ENCODE results near the gene ENOX2. TPM values are rescaled to one million over a fixed set of nuclear protein-coding genes. Genes with fewer than 3 reads are reported as not detected.

The ENOX2 gene
- polyA plus RNA-seq, 1 donor from 2014 or later, result 48.7 TPM

GRCh38 chrX:130789793-130790192 is 113.2 kb downstream of the ENOX2 start:
- Histone ChIP-seq H2AFZ (ENCODE audit: low read depth, low read length) (no peak overlapping the region), H4K20me1 (ENCODE audit: insufficient read depth) (no peaks in the 10 kb centered on the region), H3F3A (ENCODE audit: insufficient read depth, low read length, poor library complexity, severe bottlenecking) (no peaks in the 10 kb centered on the region), H3K4me2 (ENCODE audit: low read length) (no peak overlapping the region), H3K27ac (ENCODE audit: low read length) (no peak overlapping the region), H3K9ac (ENCODE audit: low read length) (no peak overlapping the region), H3K79me2 (replicated peaks; ENCODE audit: insufficient read depth, low read length) (no peaks in the 10 kb centered on the region), H3K9me3 (ENCODE audit: low read length) (no peaks in the 10 kb centered on the region), H3K4me3 (ENCODE audit: low read length) (no peak overlapping the region), H3K27me3 (ENCODE audit: insufficient read depth, low read depth, low read length) (no peaks in the 10 kb centered on the region), H3K36me3 (ENCODE audit: insufficient read depth, low read length) (no peaks in the 10 kb centered on the region), H3K9me2 (ENCODE audit: insufficient read depth, low read length) (no peaks in the 10 kb centered on the region)
- TF ChIP-seq CTCF (IDR thresholded peaks at IDR 0.05; ENCODE audit: poor library complexity, severe bottlenecking) (no peak), POLR2AphosphoS5 (IDR thresholded peaks at IDR 0.05) (no peak), SMC3 (conservative IDR thresholded peaks at IDR 0.05; ENCODE audit: poor library complexity) (no peak), MXI1 (conservative IDR thresholded peaks at IDR 0.05; ENCODE audit: poor library complexity, severe bottlenecking) (no peak), REST (IDR thresholded peaks at IDR 0.05; ENCODE audit: borderline replicate concordance) (no peak)

- Histone ChIP-seq H3K4me3 (ENCODE audit: low read length) (no peak overlapping the region), H3K9me3 (ENCODE audit: low read length) (no peaks in the 10 kb centered on the region), H3K27ac (ENCODE audit: low read length) (no peak overlapping the region), H4K20me1 (ENCODE audit: insufficient read depth) (no peaks in the 10 kb centered on the region), H3K9me2 (ENCODE audit: insufficient read depth, low read length) (no peaks in the 10 kb centered on the region), H3K79me2 (replicated peaks; ENCODE audit: insufficient read depth, low read length) (no peaks in the 10 kb centered on the region), H3F3A (ENCODE audit: insufficient read depth, low read length, poor library complexity, severe bottlenecking) (no peaks in the 10 kb centered on the region), H2AFZ (ENCODE audit: low read depth, low read length) (no peak overlapping the region), H3K27me3 (ENCODE audit: insufficient read depth, low read depth, low read length) (no peaks in the 10 kb centered on the region), H3K4me2 (ENCODE audit: low read length) (no peak overlapping the region), H3K9ac (ENCODE audit: low read length) (no peak overlapping the region), H3K36me3 (ENCODE audit: insufficient read depth, low read length) (no peaks in the 10 kb centered on the region)
- TF ChIP-seq MXI1 (conservative IDR thresholded peaks at IDR 0.05; ENCODE audit: poor library complexity, severe bottlenecking), result no peak
Observed at GRCh38 chrX:130788786-130789581, 114.0 kb downstream of the ENOX2 start.

- Histone ChIP-seq H3K4me3 (ENCODE audit: low read length) (no peak overlapping the region), H4K20me1 (ENCODE audit: insufficient read depth) (no peaks in the 10 kb centered on the region), H3K9ac (ENCODE audit: low read length) (no peak overlapping the region), H3K36me3 (ENCODE audit: insufficient read depth, low read length) (no peaks in the 10 kb centered on the region), H3F3A (ENCODE audit: insufficient read depth, low read length, poor library complexity, severe bottlenecking) (no peaks in the 10 kb centered on the region), H3K9me2 (ENCODE audit: insufficient read depth, low read length) (no peaks in the 10 kb centered on the region), H3K27me3 (ENCODE audit: insufficient read depth, low read depth, low read length) (no peaks in the 10 kb centered on the region), H2AFZ (ENCODE audit: low read depth, low read length) (no peak overlapping the region), H3K27ac (ENCODE audit: low read length) (no peak overlapping the region), H3K79me2 (replicated peaks; ENCODE audit: insufficient read depth, low read length) (no peaks in the 10 kb centered on the region), H3K9me3 (ENCODE audit: low read length) (no peaks in the 10 kb centered on the region), H3K4me2 (ENCODE audit: low read length) (no peak overlapping the region)
- TF ChIP-seq RAD21 (conservative IDR thresholded peaks at IDR 0.05), result no peak
Observed at GRCh38 chrX:130786030-130786429, 117.0 kb downstream of the ENOX2 start.

All from neural cell (in vitro differentiated cells).